GM18868 (cell line): ENCODE data around the gene YY1.

Experiments used
- ATAC-seq: cut with Tn5 transposase; IDR thresholded peaks from one replicate; pipeline ENCODE4 v1.9.1; 2021; ENCODE audit warnings: mild to moderate bottlenecking, moderate library complexity; ENCODE audit not compliant: unreplicated experiment

Gene YY1

DNA sequence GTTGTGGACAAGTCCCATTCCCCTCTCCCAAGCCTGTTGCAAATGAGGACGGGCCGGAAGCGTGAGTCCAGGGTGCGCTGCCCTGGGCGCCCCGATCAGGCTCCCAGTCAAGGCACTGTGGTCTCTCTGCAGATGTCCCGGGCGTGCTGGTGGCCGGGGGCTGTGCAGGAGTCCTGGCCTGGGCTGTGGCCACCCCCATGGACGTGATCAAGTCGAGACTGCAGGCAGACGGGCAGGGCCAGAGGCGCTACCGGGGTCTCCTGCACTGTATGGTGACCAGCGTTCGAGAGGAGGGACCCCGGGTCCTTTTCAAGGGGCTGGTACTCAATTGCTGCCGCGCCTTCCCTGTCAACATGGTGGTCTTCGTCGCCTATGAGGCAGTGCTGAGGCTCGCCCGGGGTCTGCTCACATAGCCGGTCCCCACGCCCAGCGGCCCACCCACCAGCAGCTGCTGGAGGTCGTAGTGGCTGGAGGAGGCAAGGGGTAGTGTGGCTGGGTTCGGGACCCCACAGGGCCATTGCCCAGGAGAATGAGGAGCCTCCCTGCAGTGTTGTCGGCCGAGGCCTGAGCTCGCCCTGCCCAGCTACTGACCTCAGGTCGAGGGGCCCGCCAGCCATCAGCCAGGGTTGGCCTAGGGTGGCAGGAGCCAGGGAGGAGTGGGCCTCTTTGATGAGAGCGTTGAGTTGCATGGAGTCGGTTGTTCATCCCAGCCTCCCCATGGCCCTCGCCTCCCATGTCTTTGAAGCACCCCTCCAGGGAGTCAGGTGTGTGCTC lies 90.5 kb downstream of the YY1 start:
- ATAC-seq = no peak

- ATAC-seq = no peak
Measured at GRCh38 chr14:100330007-100330344, 91.0 kb downstream of the YY1 start.

- no peak for ATAC-seq
Measured at GRCh38 chr14:100330388-100330931, 91.5 kb downstream of the YY1 start.

DNA sequence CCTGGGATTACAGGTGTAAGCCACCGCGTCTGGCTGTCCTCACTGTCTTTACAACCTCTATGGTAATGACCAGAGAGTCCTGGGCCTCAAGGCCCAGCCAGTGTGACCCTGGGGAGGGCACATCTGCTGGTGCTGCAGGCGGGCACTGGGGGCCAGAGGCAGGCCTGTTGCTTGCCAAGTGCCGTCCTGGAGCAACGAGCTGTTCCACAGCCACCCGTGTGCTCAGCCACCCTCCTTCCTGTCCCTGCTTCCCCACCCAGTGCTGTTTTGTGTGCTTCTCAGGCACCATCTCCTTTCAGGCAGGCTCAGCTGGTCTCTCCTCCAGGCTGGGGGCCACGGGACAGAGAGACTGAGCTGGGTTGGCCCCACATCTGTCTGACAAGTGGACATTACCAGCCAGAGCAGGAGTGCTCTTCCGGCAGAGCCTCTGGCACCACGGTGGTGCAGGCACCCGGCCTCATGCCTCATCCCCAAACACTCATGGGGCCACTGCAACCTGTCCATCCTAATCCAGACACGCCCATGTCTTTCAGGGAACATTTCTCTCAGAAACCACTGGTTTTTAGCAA lies 93.2 kb downstream of the YY1 start:
- no peak for ATAC-seq
